T-cell (primary cell): ENCODE data around the gene POLH. TPM values are rescaled to one million over a fixed set of nuclear protein-coding genes. Genes with fewer than 3 reads are reported as not detected.

Experiments used
- ATAC-seq, 4 experiments: fragments of 200-7000 bp in 3 of 4; fragments of 150-1000 bp in 1 of 4; cut with Tn5 transposase; replicated peaks in 1 of 4; 1 replicate in 3 of 4; 2 replicates in 1 of 4; pipeline ENCODE4 v1.10.0; 2021; ENCODE audit warnings: moderate library complexity in 3 of 4, mild to moderate bottlenecking in 2 of 4, moderate number of reproducible peaks in 1 of 4
- CTCF ChIA-PET, 2 donors: fragments of 300-600 bp; sonication (Branson Sonifier 250); formaldehyde crosslinking; loops; one replicate each; lab custom pipeline; 2022; ENCODE audit warnings: antibody characterized with exemption in 2 of 2; lab: Charles Lee
- POLR2A ChIA-PET, 2 donors: fragments of 300-600 bp; sonication (Branson Sonifier 250); formaldehyde crosslinking; loops; one replicate each; lab custom pipeline; 2022; ENCODE audit warnings: antibody characterized with exemption in 2 of 2; lab: Charles Lee
- DNase-seq, 35 experiments: peaks; one replicate each; pipeline versions ENCODE4 v3.0.0 to v3.0.0-alpha.2; 2013 to 2023
- H3K27ac ChIP-seq: one replicate; pipeline ENCODE4 v1.5.1; 2013; ENCODE audit warnings: low read length
- H3K27me3 ChIP-seq, 2 experiments: replicated peaks in 1 of 2; 1 replicate in 1 of 2; 2 replicates in 1 of 2; pipeline versions ENCODE4 v1.6.1 to v1.7.0; 2013; ENCODE audit warnings: low read length in 1 of 2, mixed read lengths in 1 of 2; ENCODE audit not compliant: control insufficient read depth in 2 of 2, insufficient read depth in 2 of 2; ENCODE audit errors: extremely low read depth in 1 of 2
- H3K36me3 ChIP-seq, 2 donors: 1 replicate in 1 of 2; 2 replicates in 1 of 2; pipeline versions ENCODE4 v1.6.1 to v1.7.0; 2013; ENCODE audit warnings: low read length in 1 of 2; ENCODE audit not compliant: control insufficient read depth in 2 of 2, insufficient read depth in 1 of 2; ENCODE audit errors: extremely low read depth in 1 of 2
- H3K4me1 ChIP-seq, 2 experiments: 1 replicate in 1 of 2; 2 replicates in 1 of 2; pipeline versions ENCODE4 v1.6.1 to v1.7.0; 2013; ENCODE audit warnings: low read length in 2 of 2, mixed read lengths in 1 of 2; ENCODE audit not compliant: insufficient read depth in 2 of 2, control insufficient read depth in 1 of 2; ENCODE audit errors: extremely low read depth in 1 of 2
- H3K4me3 ChIP-seq, 2 donors: 1 replicate in 1 of 2; 2 replicates in 1 of 2; pipeline versions ENCODE4 v1.5.1 to v1.7.0; 2013; ENCODE audit warnings: mild to moderate bottlenecking in 2 of 2, low read length in 1 of 2, moderate library complexity in 1 of 2; ENCODE audit not compliant: control insufficient read depth in 1 of 2; ENCODE audit errors: extremely low read depth in 1 of 2
- H3K9me3 ChIP-seq: 2 replicates; pipeline ENCODE4 v1.7.0; 2013
- H3K27ac Mint-ChIP-seq, 2 donors: one replicate each; pipeline ENCODE4 v1.8.0; 2020 to 2021; ENCODE audit warnings: mild to moderate bottlenecking in 2 of 2, mixed read lengths in 2 of 2
- H3K27me3 Mint-ChIP-seq, 2 donors: one replicate each; pipeline ENCODE4 v1.8.0; 2021 to 2022; ENCODE audit warnings: mixed read lengths in 2 of 2
- H3K36me3 Mint-ChIP-seq: one replicate; pipeline ENCODE4 v1.8.0; 2021; ENCODE audit warnings: mixed read lengths
- H3K4me1 Mint-ChIP-seq, 3 donors: one replicate each; pipeline ENCODE4 v1.8.0; 2020 to 2022; ENCODE audit warnings: mixed read lengths in 3 of 3, mild to moderate bottlenecking in 1 of 3
- H3K4me3 Mint-ChIP-seq, 3 donors: one replicate each; pipeline ENCODE4 v1.8.0; 2020 to 2022; ENCODE audit warnings: mild to moderate bottlenecking in 3 of 3, mixed read lengths in 3 of 3, moderate library complexity in 3 of 3
- H3K9me3 Mint-ChIP-seq, 3 donors: one replicate each; pipeline ENCODE4 v1.8.0; 2020 to 2022; ENCODE audit warnings: mixed read lengths in 3 of 3
- WGBS: methylation state at CpG from one replicate; pipeline ENCODE4 v1.1.5; 2013; ENCODE audit warnings: missing lambda C conversion rate; ENCODE audit not compliant: insufficient coverage; 5-methylcytosine and 5-hydroxymethylcytosine counted together
- total RNA-seq, 35 experiments: library from RNA in 6 of 35; stranded (reverse) in 6 of 35; fragments of 120-200 nt in 1 of 35; gene quantifications; one replicate each; pipeline versions ENCODE4 v1.2.1 to v1.2.4 and lab custom pipeline; 2013 to 2026

The POLH gene
- total RNA-seq, 5 donors from 2014 or later (not counting 1 experiment from before 2014, with no cell fraction given): 14.4 to 38.5 (median 25.6) TPM

- H3K4me3 ChIP-seq: no peak overlapping the region
- H3K36me3 ChIP-seq: peaks cover 6 to 54% of the 10 kb centered on the region in 2 donors
- no peaks in the 10 kb centered on the region for H3K9me3 Mint-ChIP-seq
- ATAC-seq (no peak), DNase-seq (no peak)
- no peaks in the 10 kb centered on the region for H3K9me3 ChIP-seq
- H3K27me3 ChIP-seq: no peaks in the 10 kb centered on the region
- WGBS: no CpG with 5 or more reads among the region's 1 CpG
- no peak overlapping the region for H3K4me3 Mint-ChIP-seq
- peaks cover 5 to 9% (median 7%) of the 10 kb centered on the region in 3 donors for H3K4me1 Mint-ChIP-seq
- ChIA-PET CTCF (interaction anchor here in 1 of 2 donors (0.6 to 1.7 kb wide), 3 partner anchors 18 to 470 kb away, joined by 3 to 8 read pairs (median 4); partner anchors contain the start of gene GTPBP2), POLR2A (interaction anchor here in 1 of 2 donors (0.5 kb wide), 1 partner anchor 20 kb away, joined by 5 read pairs; the partner anchor contains the start of gene GTPBP2)
- no peak overlapping the region for H3K27ac ChIP-seq
- H3K27ac Mint-ChIP-seq: peak overlapping the region; percentile 24 to 47
- no peaks in the 10 kb centered on the region for H3K4me1 ChIP-seq
- H3K36me3 Mint-ChIP-seq: peaks cover 40% of the 10 kb centered on the region
- H3K27me3 Mint-ChIP-seq: no peaks in the 10 kb centered on the region
Measured at GRCh38 chr6:43608807-43609206, 32.8 kb downstream of the POLH start.

GRCh38 chr6:43609402-43609801, 33.4 kb downstream of the POLH start:
- ChIA-PET CTCF (interaction anchor here (0.5 to 1.7 kb wide), 3 partner anchors 20 to 470 kb away, joined by 3 to 8 read pairs (median 4); partner anchors contain the start of gene GTPBP2 (in 1 of the 2)), POLR2A (interaction anchor here in 1 of 2 donors (0.5 kb wide), 1 partner anchor 20 kb away, joined by 5 read pairs; the partner anchor contains the start of gene GTPBP2)
- H3K27me3 ChIP-seq: no peaks in the 10 kb centered on the region
- peaks cover 37% of the 10 kb centered on the region for H3K36me3 Mint-ChIP-seq
- no peak overlapping the region for H3K4me3 ChIP-seq
- DNase-seq (no peak), ATAC-seq (no peak)
- peaks cover 5 to 9% (median 7%) of the 10 kb centered on the region in 3 donors for H3K4me1 Mint-ChIP-seq
- H3K27ac ChIP-seq: no peak overlapping the region
- H3K4me1 ChIP-seq: no peaks in the 10 kb centered on the region
- no peaks in the 10 kb centered on the region for H3K9me3 Mint-ChIP-seq
- H3K27me3 Mint-ChIP-seq: no peaks in the 10 kb centered on the region
- H3K36me3 ChIP-seq: peaks cover 10 to 54% of the 10 kb centered on the region in 2 donors
- no peaks in the 10 kb centered on the region for H3K9me3 ChIP-seq
- no peak overlapping the region for H3K4me3 Mint-ChIP-seq
- WGBS: no CpG with 5 or more reads among the region's 1 CpG
- H3K27ac Mint-ChIP-seq: no peak overlapping the region

- 91% methylated on average over 4 of the region's 5 CpGs for WGBS
- Histone ChIP-seq H3K27me3 (no peaks in the 10 kb centered on the region), H3K27ac (no peak overlapping the region), H3K4me3 (no peak overlapping the region), H3K4me1 (no peaks in the 10 kb centered on the region), H3K9me3 (no peaks in the 10 kb centered on the region), H3K36me3 (peaks cover 15 to 53% of the 10 kb centered on the region in 2 donors)
- peaks cover 30% of the 10 kb centered on the region for H3K36me3 Mint-ChIP-seq
- ATAC-seq (no peak), DNase-seq (no peak)
- no peak overlapping the region for H3K4me3 Mint-ChIP-seq
- H3K4me1 Mint-ChIP-seq: peaks cover 5 to 9% (median 7%) of the 10 kb centered on the region in 3 donors
- H3K9me3 Mint-ChIP-seq: no peaks in the 10 kb centered on the region
- H3K27me3 Mint-ChIP-seq: no peaks in the 10 kb centered on the region
- POLR2A ChIA-PET: no interaction called here
- CTCF ChIA-PET: interaction anchor here in 1 of 2 donors (0.5 to 1.1 kb wide), 2 partner anchors 27 to 469 kb away, joined by 3 read pairs; no protein-coding TSS in a partner anchor
- peak overlapping the region in 1 of 2 donors; percentile 71 for H3K27ac Mint-ChIP-seq
Measured at GRCh38 chr6:43610431-43610830, 34.4 kb downstream of the POLH start.

GRCh38 chr6:43613721-43614395, 37.9 kb downstream of the POLH start:
- POLR2A ChIA-PET: no interaction called here
- peaks cover 0 to 2% (median 0%) of the 10 kb centered on the region in 3 donors for H3K4me1 Mint-ChIP-seq
- H3K27me3 Mint-ChIP-seq: no peaks in the 10 kb centered on the region
- no peaks in the 10 kb centered on the region for H3K9me3 Mint-ChIP-seq
- CTCF ChIA-PET: no interaction called here
- Histone ChIP-seq H3K4me3 (no peak overlapping the region), H3K36me3 (peaks cover 15 to 49% of the 10 kb centered on the region in 2 donors), H3K9me3 (no peaks in the 10 kb centered on the region), H3K27me3 (no peaks in the 10 kb centered on the region), H3K4me1 (no peaks in the 10 kb centered on the region), H3K27ac (no peak overlapping the region)
- peaks cover 19% of the 10 kb centered on the region for H3K36me3 Mint-ChIP-seq
- DNase-seq (no peak), ATAC-seq (no peak)
- no peak overlapping the region for H3K4me3 Mint-ChIP-seq
- 100% methylated on average over 4 of the region's 6 CpGs for WGBS
- no peak overlapping the region for H3K27ac Mint-ChIP-seq

GRCh38 chr6:43614396-43614730, 38.4 kb downstream of the POLH start:
- no peak for DNase-seq
- POLR2A ChIA-PET: no interaction called here
- peaks cover 20% of the 10 kb centered on the region for H3K36me3 Mint-ChIP-seq
- Histone ChIP-seq H3K9me3 (no peaks in the 10 kb centered on the region), H3K4me1 (no peaks in the 10 kb centered on the region), H3K27ac (no peak overlapping the region), H3K4me3 (no peak overlapping the region), H3K27me3 (no peaks in the 10 kb centered on the region), H3K36me3 (peaks cover 15 to 45% of the 10 kb centered on the region in 2 donors)
- CTCF ChIA-PET: no interaction called here
- no peak overlapping the region for H3K27ac Mint-ChIP-seq
- no peak for ATAC-seq
- H3K9me3 Mint-ChIP-seq: no peaks in the 10 kb centered on the region
- whole genome bisulfite sequencing: 100% methylated on average over 1 of the region's 3 CpGs
- H3K4me1 Mint-ChIP-seq: peaks cover 0 to under 1% (median 0%) of the 10 kb centered on the region in 3 donors
- H3K27me3 Mint-ChIP-seq: no peaks in the 10 kb centered on the region
- H3K4me3 Mint-ChIP-seq: no peak overlapping the region

GRCh38 chr6:43616725-43617472, 40.9 kb downstream of the POLH start:
- no peak overlapping the region for H3K27ac ChIP-seq
- H3K9me3 Mint-ChIP-seq: no peaks in the 10 kb centered on the region
- H3K4me3 ChIP-seq: no peak overlapping the region
- peaks cover 22% of the 10 kb centered on the region for H3K36me3 Mint-ChIP-seq
- H3K27ac Mint-ChIP-seq: peak overlapping the region in 1 of 2 donors; percentile 52
- 100% methylated on average over 3 of the region's 9 CpGs for WGBS
- peaks cover 0 to 2% (median 0%) of the 10 kb centered on the region in 3 donors for H3K4me1 Mint-ChIP-seq
- no peaks in the 10 kb centered on the region for H3K27me3 Mint-ChIP-seq
- H3K27me3 ChIP-seq: no peaks in the 10 kb centered on the region
- ATAC-seq (no peak), DNase-seq (no peak)
- no peaks in the 10 kb centered on the region for H3K4me1 ChIP-seq
- peaks cover 23 to 48% of the 10 kb centered on the region in 2 donors for H3K36me3 ChIP-seq
- no peak overlapping the region for H3K4me3 Mint-ChIP-seq
- CTCF ChIA-PET: interaction anchor here in 1 of 2 donors (0.7 kb wide), 2 partner anchors 30 to 51 kb away, joined by 3 to 6 read pairs; no protein-coding TSS in a partner anchor
- POLR2A ChIA-PET: interaction anchor here in 1 of 2 donors (0.6 kb wide), 1 partner anchor 13 kb away, joined by 3 read pairs; no protein-coding TSS in a partner anchor
- no peaks in the 10 kb centered on the region for H3K9me3 ChIP-seq
